B cell (primary cell): ENCODE results near the gene TMEM145. TPM values are rescaled to one million over a fixed set of nuclear protein-coding genes. Genes with fewer than 3 reads are reported as not detected.

Experiments
- ATAC-seq: fragments of 200-7000 bp; cut with Tn5 transposase; one replicate; pipeline ENCODE4 v1.10.0; 2021; ENCODE audit warnings: low read depth, mild to moderate bottlenecking, moderate number of reproducible peaks, moderate library complexity
- CTCF ChIA-PET: fragments of 350-600 bp; sonication (Branson Sonifier 250); formaldehyde crosslinking; loops from one replicate; lab custom pipeline; 2021; ENCODE audit warnings: antibody characterized with exemption, inconsistent platforms; lab: Charles Lee
- POLR2A ChIA-PET: fragments of 350-600 bp; sonication (Branson Sonifier 250); formaldehyde crosslinking; loops from one replicate; lab custom pipeline; 2021; ENCODE audit warnings: antibody characterized with exemption; lab: Charles Lee
- DNase-seq: peaks from one replicate; pipeline ENCODE4 v3.0.0; 2013
- H2AFZ ChIP-seq: 2 replicates; pipeline ENCODE4 v1.6.1; 2012; ENCODE audit warnings: mild to moderate bottlenecking, low read depth, low read length; ENCODE audit not compliant: insufficient read depth, poor library complexity, severe bottlenecking
- H3K27ac ChIP-seq, 2 donors: 1 replicate in 1 of 2; 2 replicates in 1 of 2; pipeline ENCODE4 v1.5.1; 2012 to 2013; ENCODE audit warnings: low read length in 2 of 2, mild to moderate bottlenecking in 2 of 2, moderate library complexity in 1 of 2
- H3K27me3 ChIP-seq, 4 experiments: fragments of 200-600 bp in 1 of 4; sonication (generic) in 1 of 4; replicated peaks in 1 of 4; 1 replicate in 2 of 4; 2 replicates in 2 of 4; pipeline versions ENCODE4 v1.6.1 to v1.7.0; 2013 to 2016; ENCODE audit warnings: low read length in 3 of 4, mild to moderate bottlenecking in 2 of 4, mixed read lengths in 1 of 4, moderate library complexity in 1 of 4; ENCODE audit not compliant: insufficient read depth in 4 of 4, control insufficient read depth in 3 of 4; ENCODE audit errors: control extremely low read depth in 1 of 4
- H3K36me3 ChIP-seq, 2 experiments: replicated peaks in 1 of 2; 1 replicate in 1 of 2; 2 replicates in 1 of 2; pipeline versions ENCODE4 v1.6.1 to v1.7.1; 2013; ENCODE audit warnings: low read length in 1 of 2; ENCODE audit not compliant: insufficient read depth in 2 of 2, control insufficient read depth in 1 of 2; ENCODE audit errors: control extremely low read depth in 1 of 2, extremely low read depth in 1 of 2
- H3K4me1 ChIP-seq, 2 donors: fragments of 200-600 bp in 1 of 2; sonication (generic) in 1 of 2; 1 replicate in 1 of 2; 2 replicates in 1 of 2; pipeline versions ENCODE4 v1.5.1 to v1.6.1; 2013 to 2017; ENCODE audit warnings: low read length in 2 of 2; ENCODE audit not compliant: control insufficient read depth in 2 of 2, insufficient read depth in 2 of 2
- H3K4me2 ChIP-seq: replicated peaks from 2 replicates; pipeline ENCODE3; 2012; ENCODE audit warnings: mild to moderate bottlenecking, low read depth, low read length; ENCODE audit not compliant: poor library complexity, severe bottlenecking
- H3K4me3 ChIP-seq, 5 experiments: fragments of 200-600 bp in 1 of 5; sonication (generic) in 1 of 5; 1 replicate in 3 of 5; 2 replicates in 2 of 5; pipeline versions ENCODE4 v1.5.1 to v1.7.0; 2011 to 2016; ENCODE audit warnings: low read length in 4 of 5, mild to moderate bottlenecking in 4 of 5, low read depth in 2 of 5, control low read depth in 1 of 5, moderate library complexity in 1 of 5; ENCODE audit not compliant: insufficient read depth in 1 of 5; ENCODE audit errors: control extremely low read depth in 1 of 5, extremely low read depth in 1 of 5
- H3K79me2 ChIP-seq: fragments of 200-600 bp; sonication (generic); one replicate; pipeline ENCODE4 v1.6.0; 2016; ENCODE audit warnings: low read length; ENCODE audit not compliant: control insufficient read depth, insufficient read depth
- H3K9ac ChIP-seq: fragments of 200-600 bp; sonication (generic); 2 replicates; pipeline ENCODE4 v1.6.1; 2017; ENCODE audit warnings: mild to moderate bottlenecking, low read length, moderate library complexity
- H3K9me3 ChIP-seq, 3 donors: one replicate each; pipeline versions ENCODE4 v1.6.1 to v1.7.1; 2013; ENCODE audit warnings: low read length in 2 of 3; ENCODE audit not compliant: control insufficient read depth in 2 of 3, insufficient read depth in 1 of 3; ENCODE audit errors: control extremely low read depth in 1 of 3
- H4K20me1 ChIP-seq: 2 replicates; pipeline ENCODE4 v1.6.0; 2012; ENCODE audit warnings: mild to moderate bottlenecking, low read length; ENCODE audit not compliant: insufficient read depth, control insufficient read depth, poor library complexity, severe bottlenecking
- H3K27ac Mint-ChIP-seq: one replicate; pipeline ENCODE4 v1.8.0; 2021; ENCODE audit warnings: mixed read lengths
- H3K27me3 Mint-ChIP-seq: one replicate; pipeline ENCODE4 v1.8.0; 2021; ENCODE audit warnings: mixed read lengths
- H3K4me1 Mint-ChIP-seq: one replicate; pipeline ENCODE4 v1.8.0; 2021; ENCODE audit warnings: mixed read lengths
- H3K4me3 Mint-ChIP-seq: one replicate; pipeline ENCODE4 v1.8.0; 2021; ENCODE audit warnings: mixed read lengths
- H3K9me3 Mint-ChIP-seq: one replicate; pipeline ENCODE4 v1.8.0; 2022; ENCODE audit warnings: mixed read lengths; ENCODE audit not compliant: insufficient read depth
- EZH2 ChIP-seq: IDR thresholded peaks from 2 replicates; pipeline ENCODE4 v1.6.1; 2012; ENCODE audit warnings: borderline replicate concordance, low read depth, mild to moderate bottlenecking, moderate library complexity, low read length; ENCODE audit not compliant: insufficient read depth, poor library complexity, severe bottlenecking
- WGBS: methylation state at CpG from one replicate; pipeline ENCODE4 v1.1.5; 2013; ENCODE audit warnings: missing lambda C conversion rate; ENCODE audit not compliant: insufficient coverage; 5-methylcytosine and 5-hydroxymethylcytosine counted together
- intact Hi-C: fragments of 100-400 bp; cut with micrococcal nuclease; formaldehyde crosslinking; loops from one replicate; pipeline ENCODE4 v1.10.0; 2022
- polyA plus RNA-seq: library from polyadenylated mRNA; depleted of rRNA; stranded (reverse); fragments of >200 nt; gene quantifications from 2 replicates; pipeline ENCODE4 v1.2.3, GENCODE V29; 2012
- total RNA-seq, 2 donors: library from RNA; stranded (reverse); fragments of 120-200 nt in 1 of 2; gene quantifications; 1 replicate in 1 of 2; 2 replicates in 1 of 2; pipeline versions ENCODE4 v1.2.3 to v1.2.4, GENCODE V29; 2013 to 2022
- TF ChIP-seq, protein P1 (sequence below): fragments of 200-600 bp; IDR thresholded peaks from one replicate; pipeline ENCODE4 v1.8.0; 2022; ENCODE audit warnings: antibody characterized with exemption, mild to moderate bottlenecking

The TMEM145 gene
- total and polyA plus RNA-seq, 2 donors (not counting 1 experiment from before 2014, with no cell fraction given): not detected

DNA sequence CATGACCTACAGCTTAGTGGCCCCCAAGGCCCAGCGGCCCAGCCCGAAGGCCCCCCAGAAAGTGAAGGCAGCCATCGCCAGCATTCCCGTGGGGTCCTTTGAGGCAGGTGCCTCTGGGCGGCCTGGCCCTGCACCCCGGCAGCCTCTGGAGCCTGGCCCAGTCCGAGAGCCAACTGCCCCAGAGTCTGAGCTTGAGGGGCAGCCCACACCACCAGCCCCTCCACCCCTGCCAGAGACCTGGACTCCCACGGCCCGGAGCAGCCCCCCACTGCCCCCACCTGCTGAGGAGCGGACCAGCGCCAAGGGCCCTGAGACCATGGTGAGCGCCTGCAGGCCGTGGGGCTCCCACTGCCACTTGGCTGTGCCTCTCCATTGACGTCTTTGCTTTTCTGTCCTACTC lies 20.1 kb upstream of the TMEM145 start:
- no peak overlapping the region for H3K9ac ChIP-seq
- H3K9me3 ChIP-seq: no peaks in the 10 kb centered on the region
- intact Hi-C loops: no loop called here
- no peaks in the 10 kb centered on the region for H3K27me3 Mint-ChIP-seq
- no peak overlapping the region for H3K4me3 Mint-ChIP-seq
- no peaks in the 10 kb centered on the region for H3K27me3 ChIP-seq
- H3K36me3 ChIP-seq: peaks cover 1 to 68% of the 10 kb centered on the region in 2 experiments
- H3K79me2 ChIP-seq: no peaks in the 10 kb centered on the region
- DNase-seq: no peak
- no peak for ATAC-seq
- no peak overlapping the region for H3K4me2 ChIP-seq
- CTCF ChIA-PET: interaction anchor here (1.0 to 2.3 kb wide), 3 partner anchors 11 to 160 kb away, joined by 3 to 6 read pairs (median 4); partner anchors contain the start of gene POU2F2
- peaks cover 3 to 10% of the 10 kb centered on the region in 2 donors for H3K4me1 ChIP-seq
- POLR2A ChIA-PET: interaction anchor here (0.7 kb wide), 1 partner anchor 24 kb away, joined by 4 read pairs; the partner anchor contains the start of gene CIC
- H4K20me1 ChIP-seq: peaks cover 21% of the 10 kb centered on the region
- TF ChIP-seq EZH2: no peak
- TF ChIP-seq, protein P1, sequence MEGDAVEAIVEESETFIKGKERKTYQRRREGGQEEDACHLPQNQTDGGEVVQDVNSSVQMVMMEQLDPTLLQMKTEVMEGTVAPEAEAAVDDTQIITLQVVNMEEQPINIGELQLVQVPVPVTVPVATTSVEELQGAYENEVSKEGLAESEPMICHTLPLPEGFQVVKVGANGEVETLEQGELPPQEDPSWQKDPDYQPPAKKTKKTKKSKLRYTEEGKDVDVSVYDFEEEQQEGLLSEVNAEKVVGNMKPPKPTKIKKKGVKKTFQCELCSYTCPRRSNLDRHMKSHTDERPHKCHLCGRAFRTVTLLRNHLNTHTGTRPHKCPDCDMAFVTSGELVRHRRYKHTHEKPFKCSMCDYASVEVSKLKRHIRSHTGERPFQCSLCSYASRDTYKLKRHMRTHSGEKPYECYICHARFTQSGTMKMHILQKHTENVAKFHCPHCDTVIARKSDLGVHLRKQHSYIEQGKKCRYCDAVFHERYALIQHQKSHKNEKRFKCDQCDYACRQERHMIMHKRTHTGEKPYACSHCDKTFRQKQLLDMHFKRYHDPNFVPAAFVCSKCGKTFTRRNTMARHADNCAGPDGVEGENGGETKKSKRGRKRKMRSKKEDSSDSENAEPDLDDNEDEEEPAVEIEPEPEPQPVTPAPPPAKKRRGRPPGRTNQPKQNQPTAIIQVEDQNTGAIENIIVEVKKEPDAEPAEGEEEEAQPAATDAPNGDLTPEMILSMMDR: no peak
- H3K4me3 ChIP-seq: no peak overlapping the region
- H3K9me3 Mint-ChIP-seq: no peaks in the 10 kb centered on the region
- 97% methylated on average over 14 of the region's 14 CpGs for WGBS
- H3K27ac ChIP-seq: no peak overlapping the region
- H3K27ac Mint-ChIP-seq: peak overlapping the region; percentile 7
- H3K4me1 Mint-ChIP-seq: peaks cover 11% of the 10 kb centered on the region
- H2AFZ ChIP-seq: no peak overlapping the region

- intact Hi-C loops: no loop called here
- Histone ChIP-seq H3K9ac (no peak overlapping the region), H3K4me1 (peaks cover 3 to 10% of the 10 kb centered on the region in 2 donors), H4K20me1 (peaks cover 20% of the 10 kb centered on the region), H3K9me3 (no peaks in the 10 kb centered on the region), H3K27ac (no peak overlapping the region), H3K4me2 (no peak overlapping the region), H3K79me2 (no peaks in the 10 kb centered on the region), H3K27me3 (no peaks in the 10 kb centered on the region), H3K36me3 (peaks cover 1 to 62% of the 10 kb centered on the region in 2 experiments), H2AFZ (no peak overlapping the region), H3K4me3 (no peak overlapping the region)
- 97% methylated on average over 13 of the region's 17 CpGs for WGBS
- no peak for TF ChIP-seq EZH2
- TF ChIP-seq, protein P1: no peak
- Mint-ChIP-seq H3K27ac (no peak overlapping the region), H3K4me3 (no peak overlapping the region), H3K4me1 (peaks cover 11% of the 10 kb centered on the region), H3K27me3 (no peaks in the 10 kb centered on the region), H3K9me3 (no peaks in the 10 kb centered on the region)
- no peak for ATAC-seq
- CTCF ChIA-PET: interaction anchor here (1.0 to 2.3 kb wide), 4 partner anchors 11 to 161 kb away, joined by 3 to 6 read pairs (median 4); partner anchors contain the start of gene POU2F2
- POLR2A ChIA-PET: interaction anchor here (0.7 kb wide), 1 partner anchor 25 kb away, joined by 4 read pairs; the partner anchor contains the start of gene CIC
- no peak for DNase-seq
Observed at GRCh38 chr19:42293540-42293939, 19.6 kb upstream of the TMEM145 start.
